Measurements from ENCODE around the gene EOGT. TPM values are rescaled to one million over a fixed set of nuclear protein-coding genes. Genes with fewer than 3 reads are reported as not detected.
A peak's percentile ranks its signal among the peaks of the same experiment; 100 is the strongest.

Gene EOGT
- total RNA-seq: 14.4 and 17.3 TPM in 2 replicates

DNA sequence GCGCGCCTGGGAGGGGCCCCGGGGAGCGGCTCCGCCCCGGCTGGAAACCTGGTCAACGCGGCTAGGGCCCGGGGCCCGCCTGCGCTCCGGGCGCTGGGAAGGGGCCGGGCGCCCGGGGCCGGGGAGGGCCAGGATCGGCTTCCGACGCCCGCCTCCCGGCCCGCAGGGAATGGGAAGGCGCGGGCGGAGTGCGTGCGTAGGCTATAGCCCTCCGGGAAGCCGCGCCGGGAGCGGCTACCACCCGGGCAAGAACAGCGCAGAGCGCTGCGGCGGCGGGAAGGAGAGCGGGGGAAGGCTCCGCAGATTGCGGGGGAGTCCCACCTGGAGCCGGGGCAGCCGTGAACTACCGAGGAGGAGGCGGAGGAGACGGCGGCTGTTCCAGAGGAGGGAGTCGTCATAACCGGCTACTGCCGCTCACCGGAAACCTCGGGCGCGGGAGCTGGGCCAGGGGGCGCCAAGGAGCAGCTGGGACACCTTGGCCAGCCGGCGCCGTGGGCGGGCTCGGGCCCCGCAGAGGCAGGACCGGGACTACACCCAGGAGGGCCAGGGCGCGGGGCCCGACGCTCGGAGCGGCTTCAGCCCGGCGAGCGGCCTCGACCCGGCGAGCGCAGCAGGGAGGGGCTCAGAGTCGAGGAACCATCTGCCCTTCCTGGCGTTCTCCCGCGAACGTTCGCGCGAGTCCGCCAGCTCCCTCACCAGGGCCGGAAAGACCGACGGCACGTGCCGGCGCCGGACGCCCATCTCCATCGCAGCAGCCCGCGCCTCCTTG lies at the start of gene EOGT:
EOGT (minus strand) TSS at position 432 of the 769 bp plus-strand sequence. CDS start 3,838 bp downstream, outside the sequence.
- Mint-ChIP-seq H3K9me3 (no peaks in the 10 kb centered on the region), H3K27me3 (no peaks in the 10 kb centered on the region), H3K27ac (peak within 1 kb of the TSS; percentile 61), H3K4me3 (peak within 1 kb of the TSS; percentile 85), H3K4me1 (peaks cover 9% of the 10 kb centered on the region), H3K36me3 (ENCODE audit: low read depth) (peaks cover 7% of the 10 kb centered on the region)
- TF ChIP-seq, protein P1, sequence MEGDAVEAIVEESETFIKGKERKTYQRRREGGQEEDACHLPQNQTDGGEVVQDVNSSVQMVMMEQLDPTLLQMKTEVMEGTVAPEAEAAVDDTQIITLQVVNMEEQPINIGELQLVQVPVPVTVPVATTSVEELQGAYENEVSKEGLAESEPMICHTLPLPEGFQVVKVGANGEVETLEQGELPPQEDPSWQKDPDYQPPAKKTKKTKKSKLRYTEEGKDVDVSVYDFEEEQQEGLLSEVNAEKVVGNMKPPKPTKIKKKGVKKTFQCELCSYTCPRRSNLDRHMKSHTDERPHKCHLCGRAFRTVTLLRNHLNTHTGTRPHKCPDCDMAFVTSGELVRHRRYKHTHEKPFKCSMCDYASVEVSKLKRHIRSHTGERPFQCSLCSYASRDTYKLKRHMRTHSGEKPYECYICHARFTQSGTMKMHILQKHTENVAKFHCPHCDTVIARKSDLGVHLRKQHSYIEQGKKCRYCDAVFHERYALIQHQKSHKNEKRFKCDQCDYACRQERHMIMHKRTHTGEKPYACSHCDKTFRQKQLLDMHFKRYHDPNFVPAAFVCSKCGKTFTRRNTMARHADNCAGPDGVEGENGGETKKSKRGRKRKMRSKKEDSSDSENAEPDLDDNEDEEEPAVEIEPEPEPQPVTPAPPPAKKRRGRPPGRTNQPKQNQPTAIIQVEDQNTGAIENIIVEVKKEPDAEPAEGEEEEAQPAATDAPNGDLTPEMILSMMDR (IDR thresholded peaks at IDR 0.05): no peak
- intact Hi-C loops (cut with micrococcal nuclease): loop anchor here (1.0 kb wide), 3 partner anchors 39 to 293 kb away; partner anchors contain the start of genes ARL6IP5 and TMF1
- ChIA-PET CTCF (interaction anchor here (0.8 to 1.5 kb wide), 5 partner anchors 18 to 109 kb away, joined by 3 to 4 read pairs (median 3); partner anchors contain the start of genes LMOD3 and TMF1), POLR2A (interaction anchor here (0.6 to 2.5 kb wide), 6 partner anchors 39 to 77 kb away, joined by 3 to 9 read pairs (median 4); partner anchors contain the start of genes ARL6IP5 and TMF1)
- DNase-seq (peak; percentile 80), ATAC-seq (ENCODE audit: low read depth) (peak; percentile 88)

DNA sequence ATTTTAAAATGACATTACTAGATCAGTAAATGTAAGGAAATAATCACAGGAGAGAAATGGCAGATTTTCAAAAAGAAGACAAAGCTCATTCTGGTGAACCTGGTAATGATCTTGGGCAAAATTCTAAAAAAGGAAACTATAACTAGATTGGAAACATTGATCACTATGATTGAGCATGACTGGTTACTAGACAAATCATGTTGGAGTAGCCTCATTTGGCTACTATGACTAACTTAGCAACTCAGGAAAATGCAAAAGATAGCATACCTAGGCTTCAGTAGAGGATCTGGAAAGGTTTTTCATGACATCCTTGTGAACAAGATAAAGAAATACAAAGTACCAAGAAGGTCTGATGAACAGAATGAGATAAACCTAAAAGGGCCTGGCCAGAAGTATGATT lies 46.2 kb upstream of the EOGT start:
- CTCF ChIA-PET: no interaction called here
- no peaks in the 10 kb centered on the region for H3K9me3 Mint-ChIP-seq
- TF ChIP-seq, protein P1 (IDR thresholded peaks at IDR 0.05): no peak
- intact Hi-C loops (cut with micrococcal nuclease): loop anchor here (1.0 kb wide), 1 partner anchor 8 kb away; no protein-coding TSS in a partner anchor
- no peak for ATAC-seq (ENCODE audit: low read depth)
- peak overlapping the region; percentile 92 for H3K27ac Mint-ChIP-seq
- POLR2A ChIA-PET: interaction anchor here (0.7 to 3.3 kb wide), 3 partner anchors 21 to 32 kb away, joined by 6 to 24 read pairs (median 18); partner anchors contain the start of genes ARL6IP5 and UBA3
- no peak overlapping the region for H3K4me3 Mint-ChIP-seq
- no peaks in the 10 kb centered on the region for H3K27me3 Mint-ChIP-seq
- DNase-seq: no peak
- peaks cover 74% of the 10 kb centered on the region for H3K36me3 Mint-ChIP-seq (ENCODE audit: low read depth)
- peaks cover 29% of the 10 kb centered on the region for H3K4me1 Mint-ChIP-seq

DNA sequence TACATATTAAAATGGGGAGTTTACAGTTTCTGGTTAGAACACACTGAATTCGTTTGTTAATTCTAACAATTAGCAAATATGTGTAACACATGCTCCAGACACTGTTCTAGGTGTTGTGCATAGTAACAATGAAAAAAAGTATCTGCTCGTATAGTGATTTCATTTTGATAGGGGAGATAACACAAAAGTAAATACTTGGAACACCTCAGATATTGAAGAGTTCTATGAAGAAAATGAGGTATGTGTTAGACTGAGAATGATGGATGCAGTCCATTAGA lies 45.4 kb upstream of the EOGT start:
- H3K4me1 Mint-ChIP-seq: peaks cover 27% of the 10 kb centered on the region
- TF ChIP-seq, protein P1 (IDR thresholded peaks at IDR 0.05): no peak
- CTCF ChIA-PET: no interaction called here
- intact Hi-C loops (cut with micrococcal nuclease): loop anchor here (1.0 kb wide), 2 partner anchors 8 to 21 kb away; partner anchors contain the start of gene UBA3
- DNase-seq: no peak
- H3K36me3 Mint-ChIP-seq (ENCODE audit: low read depth): peaks cover 72% of the 10 kb centered on the region
- no peaks in the 10 kb centered on the region for H3K9me3 Mint-ChIP-seq
- no peaks in the 10 kb centered on the region for H3K27me3 Mint-ChIP-seq
- no peak overlapping the region for H3K4me3 Mint-ChIP-seq
- POLR2A ChIA-PET: interaction anchor here (1.1 to 3.3 kb wide), 6 partner anchors 9 to 45 kb away, joined by 3 to 24 read pairs (median 9); partner anchors contain the start of genes ARL6IP5, EOGT and UBA3
- peak overlapping the region; percentile 92 for H3K27ac Mint-ChIP-seq
- ATAC-seq (ENCODE audit: low read depth): no peak

GRCh38 chr3:69058180-69058946 lies 44.9 kb upstream of the EOGT start:
- intact Hi-C loops (cut with micrococcal nuclease): loop anchor here (1.0 kb wide), 1 partner anchor 22 kb away; the partner anchor contains the start of gene UBA3
- Mint-ChIP-seq H3K4me1 (peaks cover 27% of the 10 kb centered on the region), H3K36me3 (ENCODE audit: low read depth) (peaks cover 68% of the 10 kb centered on the region), H3K27ac (peak overlapping the region; percentile 92), H3K9me3 (no peaks in the 10 kb centered on the region), H3K4me3 (peak overlapping the region; percentile 47), H3K27me3 (no peaks in the 10 kb centered on the region)
- ChIA-PET POLR2A (interaction anchor here (1.1 to 3.3 kb wide), 7 partner anchors 10 to 45 kb away, joined by 3 to 24 read pairs (median 9); partner anchors contain the start of genes ARL6IP5, EOGT and UBA3), CTCF (no interaction called here)
- TF ChIP-seq, protein P1 (IDR thresholded peaks at IDR 0.05): no peak
- peak; percentile 99 for ATAC-seq (ENCODE audit: low read depth)
- no peak for DNase-seq

Measured in activated B cell treated with CpG ODN at 0.5 μM for 24 hours (primary cell).